ENCODE results near the gene ARHGAP29.

The ARHGAP29 gene

DNA sequence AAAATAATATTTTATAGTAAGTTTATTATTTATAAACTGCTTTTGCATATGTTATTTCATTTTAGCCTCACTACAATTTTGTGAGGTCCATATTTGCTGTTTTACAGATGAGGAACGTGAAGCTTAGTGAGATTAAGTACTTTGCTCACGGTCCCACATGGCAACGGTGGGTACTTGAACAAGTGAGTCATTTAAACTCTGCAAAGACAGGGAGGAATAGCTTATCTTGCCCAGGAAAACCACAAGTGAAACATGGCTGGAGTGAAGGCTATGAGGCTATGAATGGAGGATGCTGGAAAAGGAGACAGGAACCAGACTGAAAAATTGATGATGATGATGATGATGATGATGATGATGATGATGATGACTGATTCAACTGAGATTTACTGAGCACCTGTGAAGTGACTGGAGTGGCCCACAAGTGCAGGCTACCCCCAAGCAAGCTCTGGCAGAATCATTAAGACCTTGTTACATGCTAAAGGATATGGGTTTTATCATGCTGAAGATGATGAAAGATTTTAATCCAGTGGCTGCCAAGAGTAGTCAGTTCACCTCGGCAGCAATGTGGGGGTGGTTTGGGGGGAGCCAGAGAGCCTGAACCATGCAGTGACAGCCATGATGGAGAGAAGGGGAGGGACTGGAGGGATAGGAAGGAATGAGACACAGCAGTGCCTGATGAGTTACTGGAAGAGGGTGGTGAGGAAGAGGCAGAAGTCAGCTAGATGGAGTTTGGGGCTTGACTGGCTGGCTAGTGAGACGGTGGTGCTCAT is 115.0 kb downstream of the ARHGAP29 start:
- TF ChIP-seq, protein P1, sequence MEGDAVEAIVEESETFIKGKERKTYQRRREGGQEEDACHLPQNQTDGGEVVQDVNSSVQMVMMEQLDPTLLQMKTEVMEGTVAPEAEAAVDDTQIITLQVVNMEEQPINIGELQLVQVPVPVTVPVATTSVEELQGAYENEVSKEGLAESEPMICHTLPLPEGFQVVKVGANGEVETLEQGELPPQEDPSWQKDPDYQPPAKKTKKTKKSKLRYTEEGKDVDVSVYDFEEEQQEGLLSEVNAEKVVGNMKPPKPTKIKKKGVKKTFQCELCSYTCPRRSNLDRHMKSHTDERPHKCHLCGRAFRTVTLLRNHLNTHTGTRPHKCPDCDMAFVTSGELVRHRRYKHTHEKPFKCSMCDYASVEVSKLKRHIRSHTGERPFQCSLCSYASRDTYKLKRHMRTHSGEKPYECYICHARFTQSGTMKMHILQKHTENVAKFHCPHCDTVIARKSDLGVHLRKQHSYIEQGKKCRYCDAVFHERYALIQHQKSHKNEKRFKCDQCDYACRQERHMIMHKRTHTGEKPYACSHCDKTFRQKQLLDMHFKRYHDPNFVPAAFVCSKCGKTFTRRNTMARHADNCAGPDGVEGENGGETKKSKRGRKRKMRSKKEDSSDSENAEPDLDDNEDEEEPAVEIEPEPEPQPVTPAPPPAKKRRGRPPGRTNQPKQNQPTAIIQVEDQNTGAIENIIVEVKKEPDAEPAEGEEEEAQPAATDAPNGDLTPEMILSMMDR (IDR thresholded peaks at IDR 0.05; ENCODE audit: low read depth, low read length) = no peak
- no peak for DNase-seq

More for the DNA sequence above, 115.0 kb downstream of the ARHGAP29 start:
- no peaks in the 10 kb centered on the region for H3K36me3 ChIP-seq
- no peaks in the 10 kb centered on the region for H3K9me3 ChIP-seq
- no peaks in the 10 kb centered on the region for H3K4me1 ChIP-seq
- no peak overlapping the region for H3K4me3 ChIP-seq (ENCODE audit: low read depth, low read length)
- no peaks in the 10 kb centered on the region for H3K27me3 ChIP-seq
